Measurements from ENCODE around the gene CCKAR. TPM values are rescaled to one million over a fixed set of nuclear protein-coding genes. Genes with fewer than 3 reads are reported as not detected.

Gene CCKAR
- total and polyA plus RNA-seq, 2 experiments from 2014 or later: not detected

GRCh38 chr4:26463386-26463785 is 26.9 kb downstream of the CCKAR start:
- Mint-ChIP-seq H3K9me3 (peaks cover 8% of the 10 kb centered on the region; the same call in 1 of the 3 replicates), H3K27ac (no peak overlapping the region), H3K36me3 (ENCODE audit: low read depth) (no peaks in the 10 kb centered on the region), H3K27me3 (ENCODE audit: insufficient read depth, low read depth, poor library complexity) (peaks cover 5% of the 10 kb centered on the region), H3K4me1 (peaks cover 3% of the 10 kb centered on the region; the same call in 2 of the 3 replicates), H3K4me3 (no peak overlapping the region)
- DNase-seq (ENCODE audit: low spot score) (no peak), ATAC-seq (no peak)
- TF ChIP-seq ZNF114 (CRISPR knock-in tag; IDR thresholded peaks at IDR 0.05) (no peak), POLR2AphosphoS5 (IDR thresholded peaks at IDR 0.05; ENCODE audit: low read depth) (no peak), EZH2 (IDR thresholded peaks at IDR 0.05; ENCODE audit: low read depth, unreplicated experiment) (no peak), ZNF331 (CRISPR knock-in tag; IDR thresholded peaks at IDR 0.05; ENCODE audit: low read depth) (no peak), EZH2phosphoT487 (IDR thresholded peaks at IDR 0.05; ENCODE audit: unreplicated experiment) (no peak), STAT1 (IDR thresholded peaks at IDR 0.05; ENCODE audit: unreplicated experiment) (no peak), CTCF (conservative IDR thresholded peaks at IDR 0.05; ENCODE audit: low read depth in 2 of 2) (no peak), CREB1 (CRISPR knock-in tag; IDR thresholded peaks at IDR 0.05; ENCODE audit: low read depth) (no peak), REST (IDR thresholded peaks at IDR 0.05; ENCODE audit: unreplicated experiment) (no peak), ZNF462 (CRISPR knock-in tag; IDR thresholded peaks at IDR 0.05) (no peak), JUNB (IDR thresholded peaks at IDR 0.05; ENCODE audit: unreplicated experiment) (no peak), ETS1 (IDR thresholded peaks at IDR 0.05) (no peak), NANOG (IDR thresholded peaks at IDR 0.05; ENCODE audit: borderline replicate concordance) (no peak)
- Histone ChIP-seq H3K79me2 (replicated peaks; ENCODE audit: insufficient read depth) (no peaks in the 10 kb centered on the region), H3F3A (replicated peaks; ENCODE audit: low read depth) (no peaks in the 10 kb centered on the region), H4K20me1 (replicated peaks; ENCODE audit: insufficient read depth) (no peaks in the 10 kb centered on the region), H3K4me1 (ENCODE audit: insufficient read depth) (peaks cover 3% of the 10 kb centered on the region), H3K27me3 (ENCODE audit: insufficient read depth) (no peaks in the 10 kb centered on the region), H2AFZ (no peak overlapping the region), H3K36me3 (ENCODE audit: insufficient read depth) (no peaks in the 10 kb centered on the region), H3K4me3 (no peak overlapping the region), H3K27ac (ENCODE audit: low read depth) (no peak overlapping the region), H3K4me2 (no peak overlapping the region), H3K9me2 (ENCODE audit: insufficient read depth) (0 out of 2 replicates have a peak, but pooled peaks cover 3% of the 10 kb centered on the region)
